Suprapubic skin (tissue), 4 donors: Measurements from ENCODE around the gene E4F1.

Source experiments
- EP300 ChIP-seq: sonication (generic); formaldehyde crosslinking; IDR thresholded peaks from one replicate; pipeline ENCODE4 v1.6.1; 2017; ENCODE audit warnings: antibody characterized with exemption
- POLR2A ChIP-seq, 2 donors: fragments of 450-650 bp; IDR thresholded peaks; one replicate each; pipeline ENCODE4 v1.6.1; 2017; ENCODE audit warnings: antibody characterized with exemption in 2 of 2, mild to moderate bottlenecking in 2 of 2, moderate library complexity in 2 of 2
- POLR2AphosphoS5 ChIP-seq, 3 donors: sonication (generic); formaldehyde crosslinking; IDR thresholded peaks; one replicate each; pipeline ENCODE4 v1.6.1; 2017; ENCODE audit warnings: antibody characterized with exemption in 3 of 3
- TF ChIP-seq, protein P1 (sequence below), 2 donors: fragments of 200-600 bp in 1 of 2; fragments of 450-650 bp in 1 of 2; sonication (generic) in 1 of 2; IDR thresholded peaks; one replicate each; pipeline ENCODE4 v1.5.1; 2016 to 2019; ENCODE audit warnings: antibody characterized with exemption in 2 of 2, mild to moderate bottlenecking in 1 of 2, moderate library complexity in 1 of 2

DNA sequence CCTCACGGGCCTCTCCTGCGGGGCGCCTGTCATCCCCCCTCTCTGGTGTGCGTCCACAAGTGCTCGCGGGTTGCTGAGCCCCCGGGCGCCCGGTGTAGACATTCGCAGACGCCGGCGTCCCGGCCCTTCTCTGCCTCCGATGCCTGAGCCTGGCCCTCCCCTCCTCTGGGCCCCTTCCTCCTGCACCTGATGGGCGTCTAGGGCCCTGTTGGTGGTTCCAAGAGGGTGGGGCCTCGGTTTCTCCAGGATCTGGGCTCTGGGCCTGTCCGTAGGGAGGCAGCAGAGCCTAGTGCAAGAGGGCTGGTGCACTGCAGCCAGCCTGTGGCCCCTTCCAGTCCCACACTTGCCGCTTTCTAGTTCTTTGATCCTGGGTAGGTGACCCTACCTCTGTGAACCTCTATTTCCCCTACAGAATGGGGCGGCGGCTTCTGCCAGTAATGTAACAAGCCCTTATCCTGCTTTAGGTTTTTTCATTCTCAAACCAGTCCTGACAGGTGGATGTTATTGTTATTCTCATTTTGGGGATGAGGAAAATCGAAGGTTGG is 623 bp downstream of the E4F1 start:
- TF ChIP-seq, protein P1, sequence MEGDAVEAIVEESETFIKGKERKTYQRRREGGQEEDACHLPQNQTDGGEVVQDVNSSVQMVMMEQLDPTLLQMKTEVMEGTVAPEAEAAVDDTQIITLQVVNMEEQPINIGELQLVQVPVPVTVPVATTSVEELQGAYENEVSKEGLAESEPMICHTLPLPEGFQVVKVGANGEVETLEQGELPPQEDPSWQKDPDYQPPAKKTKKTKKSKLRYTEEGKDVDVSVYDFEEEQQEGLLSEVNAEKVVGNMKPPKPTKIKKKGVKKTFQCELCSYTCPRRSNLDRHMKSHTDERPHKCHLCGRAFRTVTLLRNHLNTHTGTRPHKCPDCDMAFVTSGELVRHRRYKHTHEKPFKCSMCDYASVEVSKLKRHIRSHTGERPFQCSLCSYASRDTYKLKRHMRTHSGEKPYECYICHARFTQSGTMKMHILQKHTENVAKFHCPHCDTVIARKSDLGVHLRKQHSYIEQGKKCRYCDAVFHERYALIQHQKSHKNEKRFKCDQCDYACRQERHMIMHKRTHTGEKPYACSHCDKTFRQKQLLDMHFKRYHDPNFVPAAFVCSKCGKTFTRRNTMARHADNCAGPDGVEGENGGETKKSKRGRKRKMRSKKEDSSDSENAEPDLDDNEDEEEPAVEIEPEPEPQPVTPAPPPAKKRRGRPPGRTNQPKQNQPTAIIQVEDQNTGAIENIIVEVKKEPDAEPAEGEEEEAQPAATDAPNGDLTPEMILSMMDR (IDR thresholded peaks at IDR 0.05): no peak
- TF ChIP-seq POLR2AphosphoS5 (IDR thresholded peaks at IDR 0.05) (no peak), POLR2A (IDR thresholded peaks at IDR 0.05) (no peak), EP300 (no peak)
